Urinary bladder (tissue), 4 donors: Measurements from ENCODE around the gene CFAP97D2. TPM values are rescaled to one million over a fixed set of nuclear protein-coding genes. Genes with fewer than 3 reads are reported as not detected.

Experiments used
- DNase-seq: peaks from one replicate; pipeline ENCODE4 v3.0.0-alpha.2; 2015; ENCODE audit errors: extremely low spot score
- H3K27ac ChIP-seq: one replicate; pipeline ENCODE4 v1.5.1; 2013; ENCODE audit warnings: low read depth, mild to moderate bottlenecking, moderate library complexity
- H3K36me3 ChIP-seq: one replicate; pipeline ENCODE4 v1.6.1; 2013; ENCODE audit warnings: mild to moderate bottlenecking, moderate library complexity; ENCODE audit not compliant: insufficient read depth
- H3K4me1 ChIP-seq: one replicate; pipeline ENCODE4 v1.6.1; 2013; ENCODE audit warnings: mild to moderate bottlenecking, moderate library complexity; ENCODE audit not compliant: insufficient read depth
- H3K4me3 ChIP-seq: one replicate; pipeline ENCODE4 v1.5.1; 2013; ENCODE audit warnings: low read depth, low read length
- WGBS: extraction: QIAGEN DNeasy Blood & Tissue Kit; methylation state at CpG from one replicate; pipeline ENCODE4 v1.1.7; 2013; 5-methylcytosine and 5-hydroxymethylcytosine counted together
- polyA plus RNA-seq: library from polyadenylated mRNA; stranded (reverse); fragments of 200-250 nt; gene quantifications from one replicate; pipeline ENCODE4 v1.2.3, GENCODE V29; 2013
- total RNA-seq: library from RNA; depleted of rRNA; stranded (reverse); fragments of >200 nt; gene quantifications from one replicate; pipeline ENCODE4 v1.2.3, GENCODE V29; 2014
- donor health status: healthy with polysubstance abuse.
- donor health status: healthy.

CFAP97D2 gene
- total and polyA plus RNA-seq, 2 donors = not detected

- H3K27ac ChIP-seq = no peak overlapping the region
- WGBS = 63% methylated on average over 6 of the region's 6 CpGs
- DNase-seq = no peak
- no peak overlapping the region for H3K4me3 ChIP-seq
- H3K36me3 ChIP-seq = no peaks in the 10 kb centered on the region
- no peaks in the 10 kb centered on the region for H3K4me1 ChIP-seq
Measured at GRCh38 chr13:114208134-114208533, 29.1 kb downstream of the CFAP97D2 start.

- no peak overlapping the region for H3K27ac ChIP-seq
- H3K4me1 ChIP-seq = no peaks in the 10 kb centered on the region
- DNase-seq = no peak
- H3K4me3 ChIP-seq = no peak overlapping the region
- WGBS = 79% methylated on average over 26 of the region's 26 CpGs
- no peaks in the 10 kb centered on the region for H3K36me3 ChIP-seq
Measured at GRCh38 chr13:114211446-114212157, 32.5 kb downstream of the CFAP97D2 start.

- 64% methylated on average over 6 of the region's 6 CpGs for WGBS
- H3K4me1 ChIP-seq = no peaks in the 10 kb centered on the region
- H3K27ac ChIP-seq = no peak overlapping the region
Measured at GRCh38 chr13:114212158-114212495, 33.1 kb downstream of the CFAP97D2 start.

GRCh38 chr13:114213980-114214379, 34.9 kb downstream of the CFAP97D2 start:
- DNase-seq = no peak
- H3K4me3 ChIP-seq = no peak overlapping the region
- no peak overlapping the region for H3K27ac ChIP-seq
- H3K36me3 ChIP-seq = no peaks in the 10 kb centered on the region
- WGBS = 91% methylated on average over 7 of the region's 7 CpGs
- H3K4me1 ChIP-seq = no peaks in the 10 kb centered on the region

More at GRCh38 chr13:114212158-114212495, 33.1 kb downstream of the CFAP97D2 start:
- H3K4me3 ChIP-seq = no peak overlapping the region
- H3K36me3 ChIP-seq = no peaks in the 10 kb centered on the region
- DNase-seq = no peak

- no peak for DNase-seq
- H3K4me3 ChIP-seq = no peak overlapping the region
- no peaks in the 10 kb centered on the region for H3K4me1 ChIP-seq
- no peaks in the 10 kb centered on the region for H3K36me3 ChIP-seq
- H3K27ac ChIP-seq = no peak overlapping the region
- 47% methylated on average over 3 of the region's 3 CpGs for WGBS
Measured at GRCh38 chr13:114219392-114219791, 40.3 kb downstream of the CFAP97D2 start.

GRCh38 chr13:114222461-114222968, 43.5 kb downstream of the CFAP97D2 start:
- WGBS = 44% methylated on average over 9 of the region's 9 CpGs
- DNase-seq = no peak
- no peak overlapping the region for H3K4me3 ChIP-seq
- H3K36me3 ChIP-seq = no peaks in the 10 kb centered on the region
- H3K27ac ChIP-seq = no peak overlapping the region
- H3K4me1 ChIP-seq = no peaks in the 10 kb centered on the region

- Histone ChIP-seq H3K4me1 (no peaks in the 10 kb centered on the region), H3K4me3 (no peak overlapping the region), H3K36me3 (no peaks in the 10 kb centered on the region), H3K27ac (no peak overlapping the region)
- WGBS = 91% methylated on average over 13 of the region's 13 CpGs
- DNase-seq = no peak
Measured at GRCh38 chr13:114224201-114224600, 45.1 kb downstream of the CFAP97D2 start.

- no peak for DNase-seq
- Histone ChIP-seq H3K36me3 (no peaks in the 10 kb centered on the region), H3K27ac (no peak overlapping the region), H3K4me3 (no peak overlapping the region), H3K4me1 (no peaks in the 10 kb centered on the region)
- 80% methylated on average over 8 of the region's 8 CpGs for WGBS
Measured at GRCh38 chr13:114225610-114226009, 46.6 kb downstream of the CFAP97D2 start.

- no peaks in the 10 kb centered on the region for H3K4me1 ChIP-seq
- no peak overlapping the region for H3K27ac ChIP-seq
- H3K4me3 ChIP-seq = no peak overlapping the region
- H3K36me3 ChIP-seq = no peaks in the 10 kb centered on the region
- no peak for DNase-seq
- WGBS = 88% methylated on average over 11 of the region's 11 CpGs
Measured at GRCh38 chr13:114226088-114226487, 47.0 kb downstream of the CFAP97D2 start.

GRCh38 chr13:114226699-114227323, 47.8 kb downstream of the CFAP97D2 start:
- no peak overlapping the region for H3K27ac ChIP-seq
- no peaks in the 10 kb centered on the region for H3K36me3 ChIP-seq

GRCh38 chr13:114227528-114227927, 48.5 kb downstream of the CFAP97D2 start:
- no peaks in the 10 kb centered on the region for H3K4me1 ChIP-seq
- no peak for DNase-seq
- WGBS = 75% methylated on average over 2 of the region's 2 CpGs
- H3K4me3 ChIP-seq = no peak overlapping the region
- no peaks in the 10 kb centered on the region for H3K36me3 ChIP-seq
- H3K27ac ChIP-seq = no peak overlapping the region

More at GRCh38 chr13:114226699-114227323, 47.8 kb downstream of the CFAP97D2 start:
- Histone ChIP-seq H3K4me1 (no peaks in the 10 kb centered on the region), H3K4me3 (no peak overlapping the region)
- 5% methylated on average over 19 of the region's 19 CpGs for whole genome bisulfite sequencing
- no peak for DNase-seq

GRCh38 chr13:114228176-114228575, 49.1 kb downstream of the CFAP97D2 start:
- DNase-seq = no peak
- WGBS = 61% methylated on average over 9 of the region's 9 CpGs

GRCh38 chr13:114229506-114229905, 50.4 kb downstream of the CFAP97D2 start:
- no peak overlapping the region for H3K27ac ChIP-seq
- no peaks in the 10 kb centered on the region for H3K4me1 ChIP-seq
- no peak for DNase-seq
- no peaks in the 10 kb centered on the region for H3K36me3 ChIP-seq
- 46% methylated on average over 4 of the region's 4 CpGs for WGBS
- H3K4me3 ChIP-seq = no peak overlapping the region

More at GRCh38 chr13:114228176-114228575, 49.1 kb downstream of the CFAP97D2 start:
- H3K4me3 ChIP-seq = no peak overlapping the region
- no peaks in the 10 kb centered on the region for H3K36me3 ChIP-seq
- H3K27ac ChIP-seq = no peak overlapping the region
- no peaks in the 10 kb centered on the region for H3K4me1 ChIP-seq

- 19% methylated on average over 7 of the region's 7 CpGs for WGBS
- no peaks in the 10 kb centered on the region for H3K4me1 ChIP-seq
- DNase-seq = no peak
- no peaks in the 10 kb centered on the region for H3K36me3 ChIP-seq
- no peak overlapping the region for H3K27ac ChIP-seq
- H3K4me3 ChIP-seq = no peak overlapping the region
Measured at GRCh38 chr13:114230117-114230516, 51.1 kb downstream of the CFAP97D2 start.
